RWPE1 (cell line): ENCODE data around the gene NFATC1.

Experiments
- CTCF ChIA-PET: fragments of 350-600 bp; sonication (Branson Sonifier 250); formaldehyde crosslinking; extraction: SDS; loops from one replicate; lab custom pipeline; 2021; lab: Yijun Ruan, JAX
- POLR2A ChIA-PET: fragments of 400-600 bp; formaldehyde crosslinking; extraction: SDS; loops from one replicate; lab custom pipeline; 2020; ENCODE audit warnings: antibody characterized with exemption; ENCODE audit not compliant: low non-redundant PET; lab: Yijun Ruan, JAX
- DNase-seq: peaks from one replicate; pipeline ENCODE4 v3.0.0; 2012; ENCODE audit warnings: low spot score
- H3K27ac ChIP-seq: fragments of 450-650 bp; 2 replicates; pipeline ENCODE4 v1.5.1; 2017
- CTCF ChIP-seq: fragments of 450-650 bp; conservative IDR thresholded peaks from 2 replicates; pipeline ENCODE4 v1.5.1; 2017; ENCODE audit warnings: low read depth, mild to moderate bottlenecking

The NFATC1 gene

GRCh38 chr18:79515331-79515730, 119.6 kb downstream of the NFATC1 start:
- H3K27ac ChIP-seq: no peak overlapping the region
- no peak for DNase-seq
- CTCF ChIA-PET: no interaction called here
- POLR2A ChIA-PET: no interaction called here
- TF ChIP-seq CTCF: no peak

GRCh38 chr18:79515944-79516351, 120.2 kb downstream of the NFATC1 start:
- ChIA-PET POLR2A (no interaction called here), CTCF (no interaction called here)
- TF ChIP-seq CTCF: no peak
- no peak for DNase-seq
- no peak overlapping the region for H3K27ac ChIP-seq

GRCh38 chr18:79516441-79516931, 120.8 kb downstream of the NFATC1 start:
- no peak overlapping the region for H3K27ac ChIP-seq
- no peak for TF ChIP-seq CTCF
- CTCF ChIA-PET: no interaction called here
- POLR2A ChIA-PET: no interaction called here
- DNase-seq: no peak

GRCh38 chr18:79517341-79517740, 121.6 kb downstream of the NFATC1 start:
- POLR2A ChIA-PET: no interaction called here
- no peak overlapping the region for H3K27ac ChIP-seq
- no peak for DNase-seq
- no peak for TF ChIP-seq CTCF
- CTCF ChIA-PET: no interaction called here

GRCh38 chr18:79518028-79518682, 122.4 kb downstream of the NFATC1 start:
- no peak for TF ChIP-seq CTCF
- H3K27ac ChIP-seq: no peak overlapping the region
- CTCF ChIA-PET: no interaction called here
- POLR2A ChIA-PET: no interaction called here
- DNase-seq: no peak

GRCh38 chr18:79518683-79519128, 123.0 kb downstream of the NFATC1 start:
- TF ChIP-seq CTCF: no peak
- no peak overlapping the region for H3K27ac ChIP-seq
- POLR2A ChIA-PET: no interaction called here
- CTCF ChIA-PET: no interaction called here
- no peak for DNase-seq
